HG03354 (cell line): Measurements from ENCODE around the gene ZDHHC1.
"Not testable (repeated sequence)": the region's sequence is repeated elsewhere in the genome, so short reads cannot be mapped to it uniquely, and the experiment has no call there.

Experiments
- ATAC-seq: cut with Tn5 transposase; IDR thresholded peaks from one replicate; pipeline ENCODE4 v1.9.1; 2021; ENCODE audit warnings: mild to moderate bottlenecking; ENCODE audit not compliant: unreplicated experiment, poor library complexity, severe bottlenecking

ZDHHC1 gene

GRCh38 chr16:67415421-67415820 is 856 bp downstream of the ZDHHC1 start:
- not testable (repeated sequence) for ATAC-seq

- no peak for ATAC-seq
Measured at GRCh38 chr16:67413978-67414911, 2.0 kb downstream of the ZDHHC1 start.

GRCh38 chr16:67412294-67412693 is 4.0 kb downstream of the ZDHHC1 start:
- ATAC-seq = no peak

- no peak for ATAC-seq
Measured at GRCh38 chr16:67411339-67411738, 4.9 kb downstream of the ZDHHC1 start.

- no peak for ATAC-seq
Measured at GRCh38 chr16:67409631-67410030, 6.6 kb downstream of the ZDHHC1 start.

- ATAC-seq = no peak
Measured at GRCh38 chr16:67407788-67408452, 8.4 kb downstream of the ZDHHC1 start.

- ATAC-seq = no peak
Measured at GRCh38 chr16:67407176-67407787, 9.0 kb downstream of the ZDHHC1 start.

- ATAC-seq = no peak
Measured at GRCh38 chr16:67406111-67406971, 9.9 kb downstream of the ZDHHC1 start.

- no peak for ATAC-seq
Measured at GRCh38 chr16:67405336-67405735, 10.9 kb downstream of the ZDHHC1 start.

- ATAC-seq = no peak
Measured at GRCh38 chr16:67404740-67405226, 11.5 kb downstream of the ZDHHC1 start.

- ATAC-seq = no peak
Measured at GRCh38 chr16:67403976-67404555, 12.2 kb downstream of the ZDHHC1 start.

GRCh38 chr16:67400901-67401300 is 15.4 kb downstream of the ZDHHC1 start:
- no peak for ATAC-seq

- ATAC-seq = no peak
Measured at GRCh38 chr16:67399749-67400704, 16.2 kb downstream of the ZDHHC1 start.

- ATAC-seq = no peak
Measured at GRCh38 chr16:67399218-67399733, 17.0 kb downstream of the ZDHHC1 start.

GRCh38 chr16:67398546-67399217 is 17.6 kb downstream of the ZDHHC1 start:
- no peak for ATAC-seq

- ATAC-seq = no peak
Measured at GRCh38 chr16:67397812-67398545, 18.3 kb downstream of the ZDHHC1 start.
